ENCODE measurements around the gene SYNPR. TPM values are rescaled to one million over a fixed set of nuclear protein-coding genes. Genes with fewer than 3 reads are reported as not detected.

SYNPR gene
- total RNA-seq, 1 experiment from 2014 or later: 0.85 TPM

DNA sequence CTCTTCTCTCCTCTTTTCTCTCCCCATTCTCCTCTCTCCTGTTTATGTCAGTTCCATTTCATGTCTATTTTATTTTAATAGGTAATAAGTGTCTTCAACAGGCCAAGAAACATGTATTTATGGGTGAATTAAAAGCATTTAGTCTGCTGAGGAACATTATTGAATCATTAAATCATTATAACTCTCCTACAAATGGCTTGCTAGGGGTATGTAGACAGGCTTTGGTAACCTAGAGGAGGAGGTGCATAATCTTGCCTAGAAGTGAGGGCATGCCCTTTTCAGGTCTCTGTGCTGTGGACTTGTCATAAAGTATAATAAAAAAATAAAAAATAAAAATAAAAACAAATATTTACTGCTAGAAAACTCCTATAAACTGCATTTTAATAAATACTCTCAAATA lies 285.5 kb downstream of the SYNPR start (continued):
- TF ChIP-seq, protein P1, sequence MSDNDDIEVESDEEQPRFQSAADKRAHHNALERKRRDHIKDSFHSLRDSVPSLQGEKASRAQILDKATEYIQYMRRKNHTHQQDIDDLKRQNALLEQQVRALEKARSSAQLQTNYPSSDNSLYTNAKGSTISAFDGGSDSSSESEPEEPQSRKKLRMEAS (CRISPR knock-in tag; IDR thresholded peaks at IDR 0.05): no peak
- TF ChIP-seq ZNF281 (CRISPR knock-in tag; IDR thresholded peaks at IDR 0.05) (no peak), CBFB (CRISPR knock-in tag; IDR thresholded peaks at IDR 0.05; ENCODE audit: low read depth) (no peak), ZNF121 (CRISPR knock-in tag; IDR thresholded peaks at IDR 0.05) (no peak), ZBTB21 (CRISPR knock-in tag; IDR thresholded peaks at IDR 0.05; ENCODE audit: borderline replicate concordance) (no peak), SP1 (CRISPR knock-in tag; conservative IDR thresholded peaks at IDR 0.05) (no peak), FOXP1 (CRISPR knock-in tag; IDR thresholded peaks at IDR 0.05; ENCODE audit: borderline replicate concordance) (no peak), PREB (CRISPR knock-in tag; IDR thresholded peaks at IDR 0.05; ENCODE audit: borderline replicate concordance) (no peak)
- TF ChIP-seq, protein P2, sequence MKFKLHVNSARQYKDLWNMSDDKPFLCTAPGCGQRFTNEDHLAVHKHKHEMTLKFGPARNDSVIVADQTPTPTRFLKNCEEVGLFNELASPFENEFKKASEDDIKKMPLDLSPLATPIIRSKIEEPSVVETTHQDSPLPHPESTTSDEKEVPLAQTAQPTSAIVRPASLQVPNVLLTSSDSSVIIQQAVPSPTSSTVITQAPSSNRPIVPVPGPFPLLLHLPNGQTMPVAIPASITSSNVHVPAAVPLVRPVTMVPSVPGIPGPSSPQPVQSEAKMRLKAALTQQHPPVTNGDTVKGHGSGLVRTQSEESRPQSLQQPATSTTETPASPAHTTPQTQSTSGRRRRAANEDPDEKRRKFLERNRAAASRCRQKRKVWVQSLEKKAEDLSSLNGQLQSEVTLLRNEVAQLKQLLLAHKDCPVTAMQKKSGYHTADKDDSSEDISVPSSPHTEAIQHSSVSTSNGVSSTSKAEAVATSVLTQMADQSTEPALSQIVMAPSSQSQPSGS (CRISPR knock-in tag; IDR thresholded peaks at IDR 0.05; ENCODE audit: borderline replicate concordance, low read depth): no peak

- no peaks in the 10 kb centered on the region for H3K36me3 Mint-ChIP-seq
- no peak overlapping the region for H3K4me3 Mint-ChIP-seq
- ATAC-seq (peak; percentile 74), DNase-seq (ENCODE audit: low spot score) (peak; percentile 33)
- ChIA-PET CTCF (no interaction called here), POLR2A (no interaction called here)
- peaks cover 4% of the 10 kb centered on the region; the same call in 1 of the 2 replicates for H3K27me3 Mint-ChIP-seq (ENCODE audit: low read depth)
- no peak overlapping the region for H3K27ac Mint-ChIP-seq
- H3K4me1 Mint-ChIP-seq: peaks cover 17% of the 10 kb centered on the region
- H3K9me3 Mint-ChIP-seq: no peaks in the 10 kb centered on the region
- TF ChIP-seq ZNF121 (CRISPR knock-in tag; IDR thresholded peaks at IDR 0.05) (no peak), ZNF671 (CRISPR knock-in tag; IDR thresholded peaks at IDR 0.05) (no peak), KAT7 (CRISPR knock-in tag; IDR thresholded peaks at IDR 0.05; ENCODE audit: borderline replicate concordance) (no peak), FOXK1 (CRISPR knock-in tag; IDR thresholded peaks at IDR 0.05) (no peak), ESRRA (CRISPR knock-in tag; IDR thresholded peaks at IDR 0.05; ENCODE audit: borderline replicate concordance) (no peak), MXD4 (CRISPR knock-in tag; IDR thresholded peaks at IDR 0.05; ENCODE audit: borderline replicate concordance) (no peak), SMAD3 (CRISPR knock-in tag; IDR thresholded peaks at IDR 0.05; ENCODE audit: borderline replicate concordance) (no peak), OVOL2 (CRISPR knock-in tag; IDR thresholded peaks at IDR 0.05; ENCODE audit: borderline replicate concordance) (no peak), CREB1 (CRISPR knock-in tag; IDR thresholded peaks at IDR 0.05) (no peak), TCF7 (CRISPR knock-in tag; IDR thresholded peaks at IDR 0.05; ENCODE audit: low read depth) (no peak), ZNF138 (CRISPR knock-in tag; conservative IDR thresholded peaks at IDR 0.05) (no peak), ZNF416 (CRISPR knock-in tag; IDR thresholded peaks at IDR 0.05) (no peak)
- TF ChIP-seq, protein P1 (CRISPR knock-in tag; IDR thresholded peaks at IDR 0.05): no peak
- TF ChIP-seq, protein P3, sequence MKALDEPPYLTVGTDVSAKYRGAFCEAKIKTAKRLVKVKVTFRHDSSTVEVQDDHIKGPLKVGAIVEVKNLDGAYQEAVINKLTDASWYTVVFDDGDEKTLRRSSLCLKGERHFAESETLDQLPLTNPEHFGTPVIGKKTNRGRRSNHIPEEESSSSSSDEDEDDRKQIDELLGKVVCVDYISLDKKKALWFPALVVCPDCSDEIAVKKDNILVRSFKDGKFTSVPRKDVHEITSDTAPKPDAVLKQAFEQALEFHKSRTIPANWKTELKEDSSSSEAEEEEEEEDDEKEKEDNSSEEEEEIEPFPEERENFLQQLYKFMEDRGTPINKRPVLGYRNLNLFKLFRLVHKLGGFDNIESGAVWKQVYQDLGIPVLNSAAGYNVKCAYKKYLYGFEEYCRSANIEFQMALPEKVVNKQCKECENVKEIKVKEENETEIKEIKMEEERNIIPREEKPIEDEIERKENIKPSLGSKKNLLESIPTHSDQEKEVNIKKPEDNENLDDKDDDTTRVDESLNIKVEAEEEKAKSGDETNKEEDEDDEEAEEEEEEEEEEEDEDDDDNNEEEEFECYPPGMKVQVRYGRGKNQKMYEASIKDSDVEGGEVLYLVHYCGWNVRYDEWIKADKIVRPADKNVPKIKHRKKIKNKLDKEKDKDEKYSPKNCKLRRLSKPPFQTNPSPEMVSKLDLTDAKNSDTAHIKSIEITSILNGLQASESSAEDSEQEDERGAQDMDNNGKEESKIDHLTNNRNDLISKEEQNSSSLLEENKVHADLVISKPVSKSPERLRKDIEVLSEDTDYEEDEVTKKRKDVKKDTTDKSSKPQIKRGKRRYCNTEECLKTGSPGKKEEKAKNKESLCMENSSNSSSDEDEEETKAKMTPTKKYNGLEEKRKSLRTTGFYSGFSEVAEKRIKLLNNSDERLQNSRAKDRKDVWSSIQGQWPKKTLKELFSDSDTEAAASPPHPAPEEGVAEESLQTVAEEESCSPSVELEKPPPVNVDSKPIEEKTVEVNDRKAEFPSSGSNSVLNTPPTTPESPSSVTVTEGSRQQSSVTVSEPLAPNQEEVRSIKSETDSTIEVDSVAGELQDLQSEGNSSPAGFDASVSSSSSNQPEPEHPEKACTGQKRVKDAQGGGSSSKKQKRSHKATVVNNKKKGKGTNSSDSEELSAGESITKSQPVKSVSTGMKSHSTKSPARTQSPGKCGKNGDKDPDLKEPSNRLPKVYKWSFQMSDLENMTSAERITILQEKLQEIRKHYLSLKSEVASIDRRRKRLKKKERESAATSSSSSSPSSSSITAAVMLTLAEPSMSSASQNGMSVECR (CRISPR knock-in tag; IDR thresholded peaks at IDR 0.05; ENCODE audit: borderline replicate concordance): no peak
- TF ChIP-seq, protein P4, sequence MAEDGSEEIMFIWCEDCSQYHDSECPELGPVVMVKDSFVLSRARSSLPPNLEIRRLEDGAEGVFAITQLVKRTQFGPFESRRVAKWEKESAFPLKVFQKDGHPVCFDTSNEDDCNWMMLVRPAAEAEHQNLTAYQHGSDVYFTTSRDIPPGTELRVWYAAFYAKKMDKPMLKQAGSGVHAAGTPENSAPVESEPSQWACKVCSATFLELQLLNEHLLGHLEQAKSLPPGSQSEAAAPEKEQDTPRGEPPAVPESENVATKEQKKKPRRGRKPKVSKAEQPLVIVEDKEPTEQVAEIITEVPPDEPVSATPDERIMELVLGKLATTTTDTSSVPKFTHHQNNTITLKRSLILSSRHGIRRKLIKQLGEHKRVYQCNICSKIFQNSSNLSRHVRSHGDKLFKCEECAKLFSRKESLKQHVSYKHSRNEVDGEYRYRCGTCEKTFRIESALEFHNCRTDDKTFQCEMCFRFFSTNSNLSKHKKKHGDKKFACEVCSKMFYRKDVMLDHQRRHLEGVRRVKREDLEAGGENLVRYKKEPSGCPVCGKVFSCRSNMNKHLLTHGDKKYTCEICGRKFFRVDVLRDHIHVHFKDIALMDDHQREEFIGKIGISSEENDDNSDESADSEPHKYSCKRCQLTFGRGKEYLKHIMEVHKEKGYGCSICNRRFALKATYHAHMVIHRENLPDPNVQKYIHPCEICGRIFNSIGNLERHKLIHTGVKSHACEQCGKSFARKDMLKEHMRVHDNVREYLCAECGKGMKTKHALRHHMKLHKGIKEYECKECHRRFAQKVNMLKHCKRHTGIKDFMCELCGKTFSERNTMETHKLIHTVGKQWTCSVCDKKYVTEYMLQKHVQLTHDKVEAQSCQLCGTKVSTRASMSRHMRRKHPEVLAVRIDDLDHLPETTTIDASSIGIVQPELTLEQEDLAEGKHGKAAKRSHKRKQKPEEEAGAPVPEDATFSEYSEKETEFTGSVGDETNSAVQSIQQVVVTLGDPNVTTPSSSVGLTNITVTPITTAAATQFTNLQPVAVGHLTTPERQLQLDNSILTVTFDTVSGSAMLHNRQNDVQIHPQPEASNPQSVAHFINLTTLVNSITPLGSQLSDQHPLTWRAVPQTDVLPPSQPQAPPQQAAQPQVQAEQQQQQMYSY (CRISPR knock-in tag; IDR thresholded peaks at IDR 0.05): no peak
Measured at GRCh38 chr3:63565220-63565619, 287.1 kb downstream of the SYNPR start.

All from WTC11 (cell line).